EH (cell line): Measurements from ENCODE around the gene SLC22A7.

ENCODE experiments used
- DNase-seq: peaks from one replicate; pipeline ENCODE4 v3.0.0-alpha.2; 2015; ENCODE audit warnings: low read depth

SLC22A7 gene

GRCh38 chr6:43265564-43265963 is 32.5 kb upstream of the SLC22A7 start:
- no peak for DNase-seq

- DNase-seq, result no peak
These were observed 30.3 kb upstream of the SLC22A7 start for GRCh38 chr6:43267619-43268354.

DNA sequence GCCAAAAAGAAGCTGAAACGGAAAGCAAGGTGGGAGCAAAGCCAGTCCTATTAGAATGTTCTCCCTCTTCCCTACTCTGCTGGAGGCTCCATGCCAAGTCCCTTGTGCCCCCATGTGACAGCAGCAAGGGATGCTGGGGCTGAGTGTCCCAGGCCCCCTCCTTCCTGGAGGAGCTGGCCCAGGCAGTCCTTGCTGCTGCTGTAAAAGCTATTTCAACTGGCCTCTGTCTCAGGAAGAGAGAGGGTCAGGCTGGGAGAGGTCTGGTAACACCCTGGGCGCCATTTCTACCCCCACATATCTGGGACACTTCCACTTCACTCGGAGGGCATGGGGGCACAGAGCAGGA is 29.7 kb upstream of the SLC22A7 start:
- no peak for DNase-seq

GRCh38 chr6:43268782-43269272 is 29.2 kb upstream of the SLC22A7 start:
- DNase-seq, result no peak

GRCh38 chr6:43269273-43270007 is 28.6 kb upstream of the SLC22A7 start:
- no peak for DNase-seq

GRCh38 chr6:43271103-43271815 is 26.8 kb upstream of the SLC22A7 start:
- no peak for DNase-seq

DNA sequence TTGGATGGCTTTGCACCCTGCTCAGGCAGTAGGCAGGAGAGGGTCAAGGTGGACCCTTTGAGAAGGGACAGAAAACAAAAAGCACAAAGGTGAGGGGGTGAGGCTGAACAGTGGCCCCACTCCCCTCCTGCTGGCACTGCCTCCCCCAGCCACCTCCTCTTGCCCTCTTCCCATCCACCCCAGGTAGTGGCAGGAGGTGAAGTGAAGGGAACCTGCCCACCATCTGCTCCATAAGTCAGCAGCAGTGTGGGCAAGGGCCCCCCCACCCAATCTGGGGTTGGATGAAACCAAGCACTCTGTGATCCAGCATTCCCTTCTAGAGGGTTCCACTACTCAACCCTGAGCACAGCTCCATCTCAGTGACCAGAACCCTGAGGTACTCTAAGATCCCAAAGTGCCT is 26.1 kb upstream of the SLC22A7 start:
- no peak for DNase-seq

DNA sequence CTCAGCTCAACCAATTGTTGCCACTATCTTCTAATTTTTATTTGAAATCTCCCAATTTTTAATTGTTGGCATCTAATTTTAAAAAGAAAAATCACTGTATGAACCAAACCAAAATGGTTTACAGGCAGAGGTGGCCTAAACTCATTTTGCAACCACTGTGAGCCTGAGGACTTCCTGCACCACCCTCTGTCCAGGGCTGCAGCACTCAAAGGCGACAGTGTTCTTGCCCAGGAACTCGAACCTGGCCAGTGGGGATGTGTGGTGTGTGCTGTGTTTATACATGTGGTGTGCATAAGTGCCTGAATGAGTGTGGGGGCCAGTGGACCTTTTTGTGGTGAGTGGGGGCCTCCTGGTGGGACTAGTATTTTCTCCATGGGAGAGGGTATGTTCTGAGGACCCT is 24.4 kb upstream of the SLC22A7 start:
- DNase-seq, result no peak

DNA sequence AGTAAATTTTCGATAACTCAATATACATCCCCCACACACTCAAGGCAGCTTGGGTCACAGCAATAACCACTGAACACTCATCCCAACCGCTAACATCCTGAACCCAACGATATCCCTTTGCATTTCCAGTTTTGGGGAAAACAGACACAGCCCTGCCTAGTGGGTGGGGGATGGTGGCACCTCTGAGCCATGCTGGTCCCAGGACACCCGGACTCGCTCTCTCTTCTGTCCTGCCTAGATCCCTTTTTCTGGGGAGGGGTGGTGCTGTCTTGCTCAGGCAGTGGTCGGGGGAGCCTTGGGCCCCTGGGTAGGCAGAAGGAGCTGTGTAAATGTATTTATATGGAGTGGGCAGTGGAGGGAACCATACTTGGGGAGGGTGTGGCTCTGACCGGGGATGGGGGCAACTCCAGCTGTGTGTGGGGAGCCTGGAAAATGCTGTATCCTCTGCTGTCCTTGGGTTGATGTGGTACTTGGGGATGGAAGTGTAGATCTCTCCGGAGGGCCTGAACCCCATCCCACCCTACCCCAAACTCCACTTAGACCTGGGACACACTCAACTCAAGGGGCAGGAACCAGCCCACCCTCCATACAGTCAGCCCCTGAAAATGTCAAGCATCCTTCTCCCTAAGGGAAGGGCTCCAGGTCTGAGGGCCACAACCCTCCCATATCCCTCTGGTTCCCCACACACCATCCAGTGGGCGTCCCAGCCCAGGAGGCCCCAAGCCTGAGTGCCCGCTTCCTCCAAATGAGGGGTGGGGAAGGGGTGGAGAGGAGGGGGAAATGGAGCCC is 23.7 kb upstream of the SLC22A7 start:
- DNase-seq, result no peak

GRCh38 chr6:43274916-43275597 is 23.0 kb upstream of the SLC22A7 start:
- no peak for DNase-seq

- no peak for DNase-seq
These were observed 22.1 kb upstream of the SLC22A7 start for GRCh38 chr6:43275801-43276576.

- no peak for DNase-seq
These were observed 21.3 kb upstream of the SLC22A7 start for GRCh38 chr6:43276577-43277305.

- no peak for DNase-seq
These were observed 20.8 kb upstream of the SLC22A7 start for GRCh38 chr6:43277306-43277642.

DNA sequence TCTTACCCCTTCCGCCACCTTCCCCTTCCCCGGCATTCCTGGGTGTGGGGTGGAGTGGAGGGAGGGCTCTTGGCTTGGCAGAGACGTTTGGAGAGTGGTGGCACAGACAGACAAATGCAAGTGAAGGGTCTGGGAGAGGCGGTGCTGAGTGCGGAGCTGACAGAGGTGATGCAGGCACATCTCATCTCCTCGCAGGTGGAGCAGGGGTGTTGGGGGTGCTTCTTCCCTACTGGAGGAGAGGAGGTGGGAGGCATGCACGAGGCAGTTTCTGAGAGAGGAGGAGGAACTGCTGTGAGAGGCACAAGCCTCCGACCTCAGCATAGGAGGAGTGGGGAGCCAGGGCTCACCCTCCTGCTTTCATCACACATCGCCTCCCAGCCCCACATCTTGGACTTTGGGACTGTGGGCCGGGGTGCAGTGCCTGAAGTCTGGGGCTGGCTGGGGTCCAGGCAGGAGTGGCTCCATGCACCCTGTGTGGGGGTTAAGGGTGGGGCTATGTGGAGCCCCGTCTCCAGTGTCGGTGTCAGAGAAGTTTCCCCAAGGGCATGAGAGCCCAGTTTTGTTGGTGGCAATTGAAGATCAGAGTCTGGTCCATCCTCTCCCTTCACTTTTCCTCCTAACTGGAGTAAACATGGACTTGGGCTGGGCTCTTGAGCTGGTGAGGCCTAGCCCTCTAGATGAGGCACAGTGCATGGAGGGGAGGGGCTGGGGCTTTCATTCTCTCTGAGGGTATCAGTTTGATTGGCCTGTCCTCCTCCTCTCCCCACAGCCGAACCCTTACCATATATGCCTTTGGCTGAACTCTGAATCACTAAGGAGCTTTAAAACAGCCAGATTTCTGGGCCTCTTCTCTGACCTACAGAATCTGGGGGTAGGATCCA is 20.2 kb upstream of the SLC22A7 start:
- peak; percentile 50 for DNase-seq

- DNase-seq, result peak; percentile 74
These were observed 19.5 kb upstream of the SLC22A7 start for GRCh38 chr6:43278524-43279078.

GRCh38 chr6:43280234-43280633 is 17.8 kb upstream of the SLC22A7 start:
- no peak for DNase-seq

DNA sequence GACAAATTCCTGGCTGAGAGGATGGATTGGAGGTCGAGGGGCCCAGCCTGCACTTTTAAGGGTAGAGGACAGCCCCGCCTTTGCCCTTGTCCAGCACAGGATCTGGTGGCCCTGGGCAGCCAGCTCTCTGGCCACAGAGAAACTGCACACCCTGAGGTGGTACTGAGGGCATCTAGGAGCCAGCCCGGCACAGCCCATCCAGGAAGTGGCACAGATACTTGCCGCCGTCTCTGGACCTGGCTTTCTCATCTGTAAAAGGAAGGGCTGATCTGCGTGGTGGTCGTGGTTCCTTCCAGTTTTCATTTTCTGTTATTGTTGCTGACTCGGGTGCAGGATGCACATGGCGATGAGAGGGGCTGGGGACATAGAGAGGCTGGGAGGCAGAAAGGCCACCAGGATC is 16.0 kb upstream of the SLC22A7 start:
- no peak for DNase-seq

- no peak for DNase-seq
These were observed 15.2 kb upstream of the SLC22A7 start for GRCh38 chr6:43282636-43283513.
